Measurements from ENCODE around the gene TRAFD1. TPM values are rescaled to one million over a fixed set of nuclear protein-coding genes. Genes with fewer than 3 reads are reported as not detected.

TRAFD1 gene
- total RNA-seq, 1 experiment from 2014 or later: 23.4 TPM

DNA sequence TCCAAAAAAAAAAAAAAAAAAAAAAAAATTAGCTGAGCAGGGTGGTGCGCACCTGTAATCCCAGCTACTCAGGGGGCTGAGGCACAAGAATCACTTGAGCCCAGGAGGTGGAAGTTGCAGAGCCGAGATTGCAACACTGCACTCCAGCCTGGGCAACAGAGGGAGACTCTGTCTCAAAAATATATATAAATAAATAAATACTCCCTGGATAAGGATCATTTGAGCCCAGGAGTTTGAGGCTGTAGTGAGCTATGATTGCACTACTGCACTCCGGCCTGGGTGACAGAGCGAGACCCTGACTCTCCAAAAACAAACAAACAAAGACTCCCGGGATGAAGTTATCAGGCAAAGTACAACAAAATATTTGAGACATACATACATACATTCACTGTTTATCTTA lies 13.4 kb upstream of the TRAFD1 start:
- Mint-ChIP-seq H3K36me3 (ENCODE audit: insufficient read depth, unreplicated experiment) (peaks cover 5% of the 10 kb centered on the region), H3K27me3 (ENCODE audit: insufficient read depth, unreplicated experiment) (no peaks in the 10 kb centered on the region), H3K4me3 (ENCODE audit: unreplicated experiment) (peak overlapping the region; percentile 8), H3K4me1 (ENCODE audit: insufficient read depth, unreplicated experiment) (peaks cover 21% of the 10 kb centered on the region), H3K9me3 (ENCODE audit: unreplicated experiment) (no peaks in the 10 kb centered on the region), H3K27ac (ENCODE audit: low read depth, unreplicated experiment) (peak overlapping the region; percentile 79)
- ChIA-PET POLR2A (interaction anchor here (0.6 to 13.8 kb wide), 11 partner anchors 13 to 307 kb away, joined by 3 to 530 read pairs (median 4); partner anchors contain the start of genes PTPN11 and TRAFD1), CTCF (interaction anchor here (0.6 to 6.0 kb wide), 10 partner anchors 13 to 299 kb away, joined by 3 to 95 read pairs (median 4); partner anchors contain the start of gene TRAFD1)
- BruUV-seq (replicated peaks): no TSS peak
- intact Hi-C loops (cut with micrococcal nuclease): loop anchor here (1.0 kb wide), 1 partner anchor 275 kb away; no protein-coding TSS in a partner anchor
- TF ChIP-seq, protein P1, sequence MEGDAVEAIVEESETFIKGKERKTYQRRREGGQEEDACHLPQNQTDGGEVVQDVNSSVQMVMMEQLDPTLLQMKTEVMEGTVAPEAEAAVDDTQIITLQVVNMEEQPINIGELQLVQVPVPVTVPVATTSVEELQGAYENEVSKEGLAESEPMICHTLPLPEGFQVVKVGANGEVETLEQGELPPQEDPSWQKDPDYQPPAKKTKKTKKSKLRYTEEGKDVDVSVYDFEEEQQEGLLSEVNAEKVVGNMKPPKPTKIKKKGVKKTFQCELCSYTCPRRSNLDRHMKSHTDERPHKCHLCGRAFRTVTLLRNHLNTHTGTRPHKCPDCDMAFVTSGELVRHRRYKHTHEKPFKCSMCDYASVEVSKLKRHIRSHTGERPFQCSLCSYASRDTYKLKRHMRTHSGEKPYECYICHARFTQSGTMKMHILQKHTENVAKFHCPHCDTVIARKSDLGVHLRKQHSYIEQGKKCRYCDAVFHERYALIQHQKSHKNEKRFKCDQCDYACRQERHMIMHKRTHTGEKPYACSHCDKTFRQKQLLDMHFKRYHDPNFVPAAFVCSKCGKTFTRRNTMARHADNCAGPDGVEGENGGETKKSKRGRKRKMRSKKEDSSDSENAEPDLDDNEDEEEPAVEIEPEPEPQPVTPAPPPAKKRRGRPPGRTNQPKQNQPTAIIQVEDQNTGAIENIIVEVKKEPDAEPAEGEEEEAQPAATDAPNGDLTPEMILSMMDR (IDR thresholded peaks at IDR 0.05; ENCODE audit: unreplicated experiment): no peak
- DNase-seq (ENCODE audit: unreplicated experiment): peak; percentile 63

DNA sequence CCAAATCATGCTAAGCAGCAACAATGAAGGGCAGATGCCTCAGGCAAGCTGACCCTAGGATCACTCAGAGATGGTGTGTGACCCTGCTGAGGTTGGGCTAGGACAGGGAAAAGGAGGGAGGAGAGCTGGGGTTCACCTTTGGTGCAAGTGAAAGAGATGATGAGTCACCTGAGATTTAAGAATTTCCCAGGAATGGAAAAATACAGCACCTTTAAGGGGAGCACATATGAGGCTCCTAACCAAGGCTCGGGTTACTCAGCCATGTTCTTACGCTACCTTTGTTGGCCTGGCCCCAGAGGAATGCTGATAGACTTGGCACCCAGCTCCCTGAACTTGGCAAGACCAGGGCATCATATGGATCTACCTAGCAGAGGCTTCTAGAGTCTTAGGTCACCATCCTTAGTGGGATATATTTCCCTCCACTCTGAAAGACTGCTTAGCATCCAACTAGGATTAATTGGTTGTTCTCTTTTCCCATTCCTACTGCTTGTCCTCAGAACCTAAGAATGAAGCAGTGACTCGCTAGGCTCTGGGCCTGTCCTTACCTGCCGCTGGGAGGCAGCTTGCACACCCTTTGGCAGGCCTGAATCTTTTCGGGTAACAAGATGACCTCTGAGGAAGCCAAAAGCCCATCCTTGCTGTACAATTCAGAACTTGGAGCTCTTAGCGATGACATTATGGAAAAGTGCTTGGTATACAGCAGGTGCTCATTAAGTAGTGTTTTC lies 12.8 kb upstream of the TRAFD1 start:
- Mint-ChIP-seq H3K27me3 (ENCODE audit: insufficient read depth, unreplicated experiment) (no peaks in the 10 kb centered on the region), H3K36me3 (ENCODE audit: insufficient read depth, unreplicated experiment) (no peaks in the 10 kb centered on the region), H3K4me3 (ENCODE audit: unreplicated experiment) (peak overlapping the region; percentile 8), H3K27ac (ENCODE audit: low read depth, unreplicated experiment) (peak overlapping the region; percentile 79), H3K9me3 (ENCODE audit: unreplicated experiment) (no peaks in the 10 kb centered on the region), H3K4me1 (ENCODE audit: insufficient read depth, unreplicated experiment) (peaks cover 19% of the 10 kb centered on the region)
- TF ChIP-seq, protein P1 (IDR thresholded peaks at IDR 0.05; ENCODE audit: unreplicated experiment): no peak
- CTCF ChIA-PET: interaction anchor here (0.5 to 6.0 kb wide), 15 partner anchors 12 to 432 kb away, joined by 3 to 95 read pairs (median 3); partner anchors contain the start of gene TRAFD1
- POLR2A ChIA-PET: interaction anchor here (1.0 to 13.8 kb wide), 10 partner anchors 13 to 276 kb away, joined by 3 to 530 read pairs (median 4); partner anchors contain the start of gene TRAFD1
- no TSS peak for BruUV-seq (replicated peaks)
- intact Hi-C loops (cut with micrococcal nuclease): loop anchor here (1.0 kb wide), 1 partner anchor 275 kb away; no protein-coding TSS in a partner anchor
- DNase-seq (ENCODE audit: unreplicated experiment): peak; percentile 96

DNA sequence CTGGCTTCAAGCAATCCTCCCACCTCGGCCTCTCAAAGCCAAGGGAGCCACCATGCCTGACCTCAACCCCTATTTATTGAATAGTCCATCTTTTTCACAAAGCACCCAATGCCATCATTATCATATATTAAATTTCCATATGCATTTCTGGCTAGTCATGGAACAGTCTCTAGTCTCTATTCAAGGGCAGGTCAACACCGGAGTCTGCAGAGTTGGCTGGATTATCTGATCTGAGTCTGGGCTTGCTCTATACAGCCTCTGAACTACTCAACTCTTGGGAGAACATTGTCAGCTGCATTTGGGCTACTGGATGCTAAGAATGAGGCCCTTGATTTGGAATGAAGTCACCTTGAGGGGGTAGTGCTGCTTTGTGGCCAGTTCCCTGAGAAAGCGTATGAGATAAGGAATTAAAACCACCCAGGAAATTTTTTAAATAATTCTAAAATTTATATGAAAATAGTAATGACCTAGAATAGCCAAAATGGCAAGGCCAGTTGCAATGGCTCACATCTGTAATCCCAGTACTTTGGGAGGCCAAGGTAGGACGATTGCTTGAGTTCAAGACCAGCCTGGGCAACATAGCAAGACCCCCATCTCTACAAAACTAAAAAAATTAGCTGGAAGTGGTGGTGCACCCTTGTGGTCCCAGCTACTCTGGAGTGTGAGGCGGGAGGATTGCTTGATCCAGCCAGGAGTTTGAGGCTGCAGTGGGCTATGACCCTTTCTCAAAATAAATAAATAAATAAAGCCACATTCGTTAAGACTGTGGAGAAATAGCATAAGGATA lies 9.9 kb upstream of the TRAFD1 start:
- Mint-ChIP-seq H3K36me3 (ENCODE audit: insufficient read depth, unreplicated experiment) (no peaks in the 10 kb centered on the region), H3K4me1 (ENCODE audit: insufficient read depth, unreplicated experiment) (peaks cover 18% of the 10 kb centered on the region), H3K27me3 (ENCODE audit: insufficient read depth, unreplicated experiment) (no peaks in the 10 kb centered on the region), H3K27ac (ENCODE audit: low read depth, unreplicated experiment) (no peak overlapping the region), H3K9me3 (ENCODE audit: unreplicated experiment) (no peaks in the 10 kb centered on the region), H3K4me3 (ENCODE audit: unreplicated experiment) (no peak overlapping the region)
- TF ChIP-seq, protein P1 (IDR thresholded peaks at IDR 0.05; ENCODE audit: unreplicated experiment): no peak
- DNase-seq (ENCODE audit: unreplicated experiment): no peak
- ChIA-PET CTCF (interaction anchor here (0.8 to 6.0 kb wide), 2 partner anchors 9 to 79 kb away, joined by 4 to 95 read pairs; partner anchors contain the start of gene TRAFD1), POLR2A (interaction anchor here (0.7 to 13.8 kb wide), 2 partner anchors 8 to 11 kb away, joined by 3 to 530 read pairs; partner anchors contain the start of gene TRAFD1)
- BruUV-seq (replicated peaks): no TSS peak
- intact Hi-C loops (cut with micrococcal nuclease): no loop called here
